GM19025 (cell line): Measurements from ENCODE around the gene TCF12.
"Not testable (repeated sequence)": the region's sequence is repeated elsewhere in the genome, so short reads cannot be mapped to it uniquely, and the experiment has no call there.

Experiments
- ATAC-seq: cut with Tn5 transposase; IDR thresholded peaks from one replicate; pipeline ENCODE4 v1.9.1; 2021; ENCODE audit warnings: mild to moderate bottlenecking, low read depth, moderate library complexity; ENCODE audit not compliant: unreplicated experiment

The TCF12 gene

DNA sequence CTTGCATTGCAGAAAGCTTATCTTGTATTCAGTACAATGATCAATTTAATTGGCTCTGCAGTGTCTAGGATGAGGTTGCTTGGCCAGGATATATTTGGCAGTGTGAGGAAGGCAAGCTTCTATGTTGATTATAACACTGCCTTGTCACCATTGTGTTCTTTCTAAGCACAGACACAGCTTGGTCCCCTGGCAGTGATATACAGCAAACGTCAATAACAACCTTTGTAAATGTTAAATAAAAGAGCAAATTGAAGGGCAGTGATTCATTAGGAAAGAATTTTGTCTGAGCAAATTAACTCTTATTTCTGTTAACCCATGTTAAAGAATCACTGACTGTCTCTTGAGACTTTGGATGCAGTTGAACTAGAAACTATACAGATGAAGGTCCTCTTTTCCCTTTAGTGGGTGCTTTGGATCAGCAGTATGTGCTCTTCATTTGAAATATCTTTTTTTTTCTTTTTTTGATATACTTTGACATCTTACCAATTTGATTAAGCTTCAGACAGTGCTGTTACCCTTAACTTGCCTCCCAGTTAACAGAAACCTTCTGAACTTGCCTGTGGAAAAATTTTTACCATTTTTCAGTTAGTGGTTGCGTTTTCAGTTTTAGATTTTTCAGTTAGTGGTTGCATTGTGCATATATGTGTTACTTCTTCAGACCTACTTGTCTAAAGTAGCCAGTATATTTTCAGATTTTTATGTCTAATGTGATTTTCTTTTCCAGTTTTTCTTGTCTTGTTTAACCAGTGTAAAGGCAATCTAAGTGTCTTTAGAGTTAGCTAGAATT, 199.8 kb downstream of the TCF12 start:
- ATAC-seq, result no peak

- ATAC-seq, result no peak
Measured at GRCh38 chr15:57122080-57122840, 203.8 kb downstream of the TCF12 start.

- no peak for ATAC-seq
Measured at GRCh38 chr15:57124036-57124435, 205.6 kb downstream of the TCF12 start.

GRCh38 chr15:57129064-57129463, 210.6 kb downstream of the TCF12 start:
- no peak for ATAC-seq

DNA sequence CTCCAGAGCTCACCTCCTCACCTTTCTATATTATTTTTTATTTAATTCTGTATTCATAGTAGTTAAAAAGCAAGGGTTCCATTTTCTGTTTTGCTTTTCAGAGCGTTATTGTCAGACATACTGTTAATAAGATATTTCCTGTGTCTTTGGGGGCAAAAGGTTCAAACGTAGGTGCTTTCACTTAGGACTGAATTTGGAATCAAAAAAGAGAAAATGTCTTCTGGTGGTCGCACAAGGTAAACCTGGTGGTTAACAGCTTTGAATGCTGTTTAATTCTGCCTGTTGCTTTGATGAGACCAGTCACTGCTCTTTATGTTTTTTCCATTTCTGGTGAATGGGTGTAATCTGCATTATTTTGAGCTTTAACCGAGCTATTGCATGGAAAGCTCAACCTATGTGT, 212.5 kb downstream of the TCF12 start:
- ATAC-seq, result no peak

DNA sequence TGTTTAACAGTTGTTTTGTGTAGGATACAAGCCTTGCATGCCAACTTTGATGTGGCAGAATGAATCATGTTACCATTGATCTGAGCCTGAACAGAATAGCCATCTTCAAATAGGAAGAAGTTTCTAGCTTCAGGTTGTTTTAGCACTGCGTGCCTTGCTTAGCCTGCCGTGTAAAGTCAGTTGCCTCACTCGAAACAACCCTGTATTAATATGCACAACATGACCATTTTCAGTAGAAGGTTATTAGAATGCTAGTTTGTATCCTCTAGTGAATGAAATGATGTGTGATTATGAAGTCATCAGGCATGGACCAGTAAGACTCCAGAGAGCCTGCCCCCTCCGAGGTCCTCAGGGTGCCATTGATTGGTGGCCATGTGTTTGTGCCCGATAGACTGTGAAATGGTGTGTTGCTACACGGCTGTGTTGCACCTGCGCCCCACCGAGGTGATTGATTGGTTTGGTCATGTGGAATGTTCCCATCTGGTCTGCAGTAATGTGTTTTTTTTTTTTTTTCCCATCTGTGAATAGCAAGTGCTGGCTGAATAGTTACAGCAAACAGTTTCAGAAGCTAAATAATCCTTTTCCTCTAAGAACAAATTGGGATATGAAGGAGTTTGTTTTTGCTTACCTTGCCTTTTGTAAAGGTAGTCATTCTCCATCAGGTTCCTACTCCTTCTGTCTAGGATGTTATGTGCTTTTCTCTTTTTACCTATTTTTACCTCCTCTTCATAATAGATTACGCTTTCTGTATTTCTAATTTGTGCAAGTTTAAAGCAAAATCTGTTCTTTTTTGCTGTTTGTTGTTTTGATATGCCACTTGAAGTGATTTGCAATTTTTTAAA, 214.9 kb downstream of the TCF12 start:
- ATAC-seq, result no peak

GRCh38 chr15:57134071-57134605, 215.7 kb downstream of the TCF12 start:
- ATAC-seq, result no peak

- no peak for ATAC-seq
Measured at GRCh38 chr15:57134851-57135250, 216.4 kb downstream of the TCF12 start.

DNA sequence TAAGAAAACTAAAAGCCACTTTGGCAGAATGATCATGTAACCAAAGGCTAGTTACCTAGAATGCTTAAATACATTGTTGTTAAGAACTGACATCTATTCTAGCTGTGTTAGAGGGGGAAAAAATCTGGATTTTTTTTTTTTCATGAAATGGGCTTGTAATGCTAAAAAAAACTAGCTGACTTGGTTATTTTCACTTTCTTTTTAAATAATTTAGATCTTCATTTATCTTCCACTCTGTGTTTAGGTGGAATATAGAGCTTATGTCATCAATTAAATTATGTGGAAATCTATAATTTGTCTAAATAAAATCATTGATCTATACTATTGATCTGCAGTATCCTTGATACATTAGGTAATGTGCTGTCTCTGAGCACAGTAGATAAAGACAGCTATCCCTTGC, 217.4 kb downstream of the TCF12 start:
- ATAC-seq, result no peak

DNA sequence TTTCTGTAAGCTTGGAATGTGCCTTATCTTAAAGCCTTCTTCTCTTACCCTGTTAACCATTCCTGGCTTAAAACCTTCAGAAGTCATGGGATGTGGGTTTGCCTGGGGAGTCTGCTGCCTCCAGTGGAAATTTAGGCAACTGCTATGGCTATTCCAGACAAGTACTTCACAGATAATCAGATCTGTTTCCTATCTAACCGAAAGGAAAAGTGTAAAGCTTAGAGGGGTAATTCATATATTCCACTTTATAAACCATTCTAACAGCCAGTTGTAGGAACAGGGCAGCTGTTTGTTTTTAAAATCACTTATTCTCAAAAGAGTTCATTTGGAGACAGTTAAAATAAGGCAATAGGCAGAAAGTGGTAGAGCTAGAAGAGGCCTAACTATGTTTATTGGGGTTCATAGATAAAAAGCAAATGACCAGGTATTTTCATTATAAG, 219.9 kb downstream of the TCF12 start:
- ATAC-seq, result no peak

DNA sequence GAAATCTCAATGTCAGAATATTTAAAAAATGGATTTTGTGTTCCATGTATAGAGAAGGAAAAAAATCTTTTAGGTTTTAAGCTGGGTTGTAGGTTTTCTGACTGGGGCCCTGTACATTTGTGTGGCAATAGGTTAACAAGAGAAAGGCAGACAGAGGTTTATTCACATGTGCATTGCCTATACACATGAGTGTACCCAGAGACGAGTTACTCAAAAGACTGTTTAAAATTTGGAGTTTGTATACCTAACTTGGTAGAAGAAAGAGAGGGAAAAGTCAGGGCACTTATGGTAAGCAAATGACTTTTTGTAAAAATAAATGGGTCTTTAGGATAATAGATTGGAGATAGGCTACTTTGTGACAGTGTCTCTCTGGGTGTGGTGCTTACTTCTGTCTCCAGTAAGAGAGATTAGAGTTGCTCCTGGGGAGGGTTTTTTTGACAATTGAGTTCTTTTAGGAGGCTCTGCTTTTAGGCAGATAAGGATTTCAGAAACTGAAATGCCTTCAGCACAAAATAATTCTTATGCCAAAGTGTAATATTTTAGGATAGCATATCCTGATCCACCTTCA, 225.2 kb downstream of the TCF12 start:
- ATAC-seq, result no peak

DNA sequence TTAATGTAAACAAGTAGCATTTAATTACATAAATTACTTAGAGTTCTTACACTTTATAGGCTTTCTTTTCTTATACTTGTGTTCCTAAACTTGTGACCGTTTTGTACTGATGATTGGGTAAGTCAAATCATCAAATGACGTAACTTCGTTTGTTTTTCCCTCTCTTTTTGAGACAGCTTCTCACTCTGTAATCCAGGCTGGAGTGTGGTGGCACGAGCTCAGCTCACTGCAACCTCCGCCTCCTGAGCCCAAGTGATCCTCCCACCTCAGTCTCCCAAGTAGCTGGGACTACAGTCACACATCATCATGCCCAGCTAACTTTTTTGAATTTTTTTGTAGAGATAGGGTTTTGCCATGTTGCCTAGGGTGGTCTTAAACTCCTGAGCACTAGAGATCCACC, 226.0 kb downstream of the TCF12 start:
- no peak for ATAC-seq

GRCh38 chr15:57146506-57147201, 228.2 kb downstream of the TCF12 start:
- ATAC-seq, result no peak

- no peak for ATAC-seq
Measured at GRCh38 chr15:57147621-57148020, 229.2 kb downstream of the TCF12 start.

- ATAC-seq, result no peak
Measured at GRCh38 chr15:57148262-57148661, 229.8 kb downstream of the TCF12 start.

- no peak for ATAC-seq
Measured at GRCh38 chr15:57149196-57149595, 230.8 kb downstream of the TCF12 start.

- no peak for ATAC-seq
Measured at GRCh38 chr15:57150066-57150865, 231.8 kb downstream of the TCF12 start.

GRCh38 chr15:57150866-57151203, 232.4 kb downstream of the TCF12 start:
- not testable (repeated sequence) for ATAC-seq

- ATAC-seq, result no peak
Measured at GRCh38 chr15:57152133-57152532, 233.7 kb downstream of the TCF12 start.
